Trophoblast cell (in vitro differentiated cells and primary cell): Measurements from ENCODE around the gene FTH1.

Source experiments
- DNase-seq, 2 donors: peaks; one replicate each; pipeline ENCODE4 v3.0.0-alpha.2; 2016
- H2AFZ ChIP-seq: 2 replicates; pipeline ENCODE4 v1.6.1; 2013; ENCODE audit warnings: low read length, moderate library complexity, mild to moderate bottlenecking; ENCODE audit not compliant: insufficient read depth, poor library complexity
- H2AK5ac ChIP-seq: 2 replicates; pipeline ENCODE4 v1.6.1; 2013; ENCODE audit warnings: mild to moderate bottlenecking, low read length
- H2BK120ac ChIP-seq: 2 replicates; pipeline ENCODE4 v1.6.1; 2013; ENCODE audit warnings: low read length, mild to moderate bottlenecking, moderate library complexity; ENCODE audit not compliant: insufficient read depth, poor library complexity
- H2BK12ac ChIP-seq: 2 replicates; pipeline ENCODE4 v1.6.1; 2013; ENCODE audit warnings: mild to moderate bottlenecking, low read length, moderate library complexity
- H2BK5ac ChIP-seq: 2 replicates; pipeline ENCODE4 v1.6.1; 2013; ENCODE audit warnings: low read length, low read depth, moderate library complexity, mild to moderate bottlenecking; ENCODE audit not compliant: poor library complexity
- H3K14ac ChIP-seq: 2 replicates; pipeline ENCODE4 v1.6.1; 2013; ENCODE audit warnings: mild to moderate bottlenecking, low read length
- H3K18ac ChIP-seq: 2 replicates; pipeline ENCODE4 v1.6.1; 2013; ENCODE audit warnings: mild to moderate bottlenecking, low read length
- H3K23ac ChIP-seq: 2 replicates; pipeline ENCODE4 v1.6.1; 2013; ENCODE audit warnings: low read length
- H3K27ac ChIP-seq: 2 replicates; pipeline ENCODE4 v1.5.1; 2013; ENCODE audit warnings: low read depth, mild to moderate bottlenecking, inconsistent platforms, low read length, moderate library complexity
- H3K27me3 ChIP-seq: 2 replicates; pipeline ENCODE4 v1.6.1; 2013; ENCODE audit warnings: inconsistent platforms, mild to moderate bottlenecking, low read length, moderate library complexity; ENCODE audit not compliant: insufficient read depth
- H3K36me3 ChIP-seq, 2 experiments: 1 replicate in 1 of 2; 2 replicates in 1 of 2; pipeline ENCODE4 v1.6.1; 2013; ENCODE audit warnings: low read length in 2 of 2, mild to moderate bottlenecking in 2 of 2, moderate library complexity in 1 of 2; ENCODE audit not compliant: insufficient read depth in 2 of 2, control insufficient read depth in 1 of 2
- H3K4ac ChIP-seq: 2 replicates; pipeline ENCODE4 v1.6.1; 2013; ENCODE audit warnings: low read depth, mild to moderate bottlenecking, low read length, moderate library complexity
- H3K4me1 ChIP-seq, 2 experiments: 1 replicate in 1 of 2; 2 replicates in 1 of 2; pipeline ENCODE4 v1.6.1; 2013; ENCODE audit warnings: low read length in 2 of 2, mild to moderate bottlenecking in 2 of 2, moderate library complexity in 1 of 2; ENCODE audit not compliant: insufficient read depth in 2 of 2, control insufficient read depth in 1 of 2
- H3K4me2 ChIP-seq: 2 replicates; pipeline ENCODE4 v1.6.1; 2013; ENCODE audit warnings: inconsistent platforms, mild to moderate bottlenecking, low read length, moderate library complexity
- H3K4me3 ChIP-seq: 2 replicates; pipeline ENCODE4 v1.5.1; 2013; ENCODE audit warnings: mild to moderate bottlenecking, low read depth, low read length, inconsistent platforms
- H3K79me1 ChIP-seq: one replicate; pipeline ENCODE4 v1.6.1; 2013; ENCODE audit warnings: low read length
- H3K79me2 ChIP-seq: 2 replicates; pipeline ENCODE4 v1.6.1; 2013; ENCODE audit warnings: low read length, mild to moderate bottlenecking; ENCODE audit not compliant: control insufficient read depth, insufficient read depth, poor library complexity
- H3K9ac ChIP-seq: 2 replicates; pipeline ENCODE4 v1.6.1; 2013; ENCODE audit warnings: mild to moderate bottlenecking, low read length
- H3K9me3 ChIP-seq: 2 replicates; pipeline ENCODE4 v1.6.1; 2013; ENCODE audit warnings: low read depth, mild to moderate bottlenecking, control low read depth, inconsistent platforms, low read length; ENCODE audit not compliant: insufficient read depth
- H4K12ac ChIP-seq: 2 replicates; pipeline ENCODE4 v1.6.1; 2013; ENCODE audit warnings: low read depth, mild to moderate bottlenecking, low read length, moderate library complexity
- H4K8ac ChIP-seq: 2 replicates; pipeline ENCODE4 v1.6.1; 2013; ENCODE audit warnings: low read depth, mild to moderate bottlenecking, low read length, moderate library complexity
- H4K91ac ChIP-seq: one replicate; pipeline ENCODE4 v1.6.1; 2013; ENCODE audit warnings: low read depth, mild to moderate bottlenecking, low read length, moderate library complexity
- WGBS: extraction: QIAGEN DNeasy Blood & Tissue Kit; methylation state at CpG from one replicate; pipeline ENCODE4 v1.1.7; 2013; ENCODE audit warnings: missing lambda C conversion rate; ENCODE audit not compliant: insufficient read length, insufficient coverage; ENCODE audit errors: extremely low coverage; 5-methylcytosine and 5-hydroxymethylcytosine counted together

Gene FTH1

DNA sequence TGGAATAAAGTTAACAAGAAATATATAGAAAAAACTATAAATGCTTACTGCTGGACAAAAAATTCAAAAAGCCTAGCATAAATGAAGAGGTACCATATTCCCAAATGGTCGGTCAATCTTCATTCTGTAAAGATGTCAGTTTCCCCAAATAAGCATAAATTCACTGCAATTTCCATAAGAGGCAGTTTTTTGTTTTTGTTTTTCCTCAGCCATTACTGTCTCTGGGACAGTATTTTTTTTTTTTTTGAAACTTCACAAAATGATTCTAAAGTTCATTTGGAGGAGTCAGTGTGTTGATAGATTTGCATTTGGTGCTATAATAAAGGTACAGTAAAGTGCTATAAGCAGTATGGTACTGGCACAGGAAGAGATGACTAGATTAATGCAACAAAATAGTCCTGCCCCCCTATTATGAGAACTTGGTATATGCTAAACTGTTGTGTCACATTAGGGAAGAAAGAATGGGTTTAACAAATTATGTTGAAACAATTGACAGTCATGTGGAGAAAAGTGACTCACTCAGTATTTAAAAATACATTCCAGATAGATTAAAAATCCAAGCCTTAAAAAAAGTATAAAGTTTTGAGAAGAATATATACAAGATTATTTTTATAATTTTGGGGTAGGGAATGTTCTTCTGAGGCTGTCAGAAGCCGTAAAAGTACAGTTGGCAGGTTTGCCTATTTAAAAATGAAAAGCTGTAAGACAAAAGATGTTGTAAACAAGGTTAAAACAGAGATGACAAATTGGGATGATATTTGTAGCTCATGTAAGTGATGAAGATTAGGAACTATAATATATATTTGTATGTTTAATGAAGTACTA is 2.6 kb upstream of the FTH1 start:
- Histone ChIP-seq H3K18ac (no peak overlapping the region), H3K27ac (no peak overlapping the region), H2BK5ac (no peak overlapping the region), H2BK120ac (no peak overlapping the region), H3K4me2 (no peak overlapping the region), H3K4me3 (no peak overlapping the region), H4K12ac (no peak overlapping the region), H3K4me1 (peaks cover 32 to 42% of the 10 kb centered on the region in 2 experiments), H3K14ac (no peak overlapping the region), H3K4ac (no peak overlapping the region), H2AK5ac (no peak overlapping the region), H3K79me1 (peaks cover 48% of the 10 kb centered on the region), H3K27me3 (no peaks in the 10 kb centered on the region), H4K91ac (no peak overlapping the region), H3K36me3 (peaks cover 3 to 5% of the 10 kb centered on the region in 2 experiments), H2AFZ (no peak overlapping the region), H3K9ac (no peak overlapping the region), H2BK12ac (no peak overlapping the region), H3K9me3 (no peaks in the 10 kb centered on the region), H4K8ac (no peak overlapping the region), H3K79me2 (peaks cover 27% of the 10 kb centered on the region), H3K23ac (no peak overlapping the region)
- WGBS, result no CpG with 5 or more reads among the region's 2 CpGs
- DNase-seq, result peak; percentile 13 to 75

DNA sequence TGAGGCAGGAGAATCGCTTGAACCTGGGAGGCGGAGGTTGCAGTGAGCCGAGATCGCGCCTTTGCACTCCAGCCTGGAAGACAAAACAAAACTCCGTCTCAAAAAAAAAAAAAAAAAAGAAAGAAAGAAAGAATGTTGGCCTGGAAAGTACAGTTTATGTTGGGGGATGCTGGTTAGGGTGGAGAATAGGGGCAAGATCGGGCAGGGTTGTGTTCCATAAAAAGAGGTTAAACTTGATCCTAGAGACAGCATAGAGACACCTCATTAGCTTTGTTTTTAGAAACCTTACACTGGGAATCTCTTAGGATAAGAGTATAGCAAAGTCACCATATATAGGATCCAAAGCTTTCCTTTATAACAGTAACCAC is 1.9 kb upstream of the FTH1 start:
- WGBS, result no CpG with 5 or more reads among the region's 7 CpGs
- Histone ChIP-seq H3K79me2 (peaks cover 27% of the 10 kb centered on the region), H3K4me1 (peaks cover 32 to 40% of the 10 kb centered on the region in 2 experiments), H3K4me3 (no peak overlapping the region), H3K4ac (no peak overlapping the region), H3K27ac (no peak overlapping the region), H3K27me3 (no peaks in the 10 kb centered on the region), H2AK5ac (no peak overlapping the region), H3K9ac (no peak overlapping the region), H2BK12ac (no peak overlapping the region), H3K18ac (no peak overlapping the region), H2BK5ac (no peak overlapping the region), H3K23ac (no peak overlapping the region), H4K91ac (peak overlapping the region; percentile 4), H3K4me2 (no peak overlapping the region), H4K12ac (no peak overlapping the region), H3K36me3 (peaks cover 7 to 11% of the 10 kb centered on the region in 2 experiments), H3K9me3 (no peaks in the 10 kb centered on the region), H2BK120ac (no peak overlapping the region), H2AFZ (no peak overlapping the region), H3K14ac (no peak overlapping the region), H4K8ac (no peak overlapping the region), H3K79me1 (peaks cover 46% of the 10 kb centered on the region)
- DNase-seq, result peak; percentile 23 to 69

DNA sequence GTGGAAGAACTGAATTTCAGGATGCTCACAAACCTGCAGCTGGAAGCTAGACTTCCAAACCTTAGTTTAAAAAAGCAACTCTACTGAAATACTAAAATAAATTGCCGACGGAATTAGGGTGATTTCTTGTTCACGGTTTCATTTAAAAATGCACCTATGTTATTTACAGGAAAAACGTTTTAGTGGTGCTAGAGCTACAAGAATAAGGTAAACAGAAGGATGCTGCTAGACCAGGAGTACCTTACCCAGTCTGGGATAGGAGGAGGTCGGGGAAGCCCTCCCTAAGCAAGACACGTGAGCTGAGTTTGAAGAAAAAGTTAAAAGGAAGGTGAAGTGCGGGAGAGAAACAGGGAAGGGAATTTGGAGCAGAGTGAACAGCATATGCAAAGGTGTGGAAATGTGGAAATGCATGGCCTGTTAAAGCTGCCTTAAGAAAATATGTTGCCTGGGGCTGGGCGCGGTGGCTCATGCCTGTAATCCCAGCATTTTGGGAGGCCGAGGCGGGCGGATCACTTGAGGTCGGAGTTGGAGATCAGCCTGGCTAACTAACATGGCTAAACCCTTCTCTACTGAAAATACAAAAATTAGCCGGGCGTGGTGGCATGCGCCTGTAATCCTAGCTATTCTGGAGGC is 1.4 kb upstream of the FTH1 start:
- Histone ChIP-seq H3K4me2 (no peak overlapping the region), H3K14ac (peak overlapping the region; percentile 89), H2AK5ac (peak overlapping the region; percentile 67), H3K36me3 (peaks cover 9 to 13% of the 10 kb centered on the region in 2 experiments), H4K8ac (peak overlapping the region; percentile 98), H3K27ac (peak overlapping the region; percentile 92), H3K23ac (no peak overlapping the region), H2BK12ac (no peak overlapping the region), H4K91ac (peak overlapping the region; percentile 98), H4K12ac (no peak overlapping the region), H2BK5ac (no peak overlapping the region), H3K9ac (no peak overlapping the region), H3K4me3 (no peak overlapping the region), H2BK120ac (peak overlapping the region; percentile 98), H3K4me1 (peaks cover 31 to 37% of the 10 kb centered on the region in 2 experiments), H3K27me3 (no peaks in the 10 kb centered on the region), H3K9me3 (no peaks in the 10 kb centered on the region), H3K79me1 (peaks cover 43% of the 10 kb centered on the region), H3K18ac (peak overlapping the region; percentile 98), H2AFZ (no peak overlapping the region), H3K4ac (peak overlapping the region; percentile 82), H3K79me2 (peaks cover 27% of the 10 kb centered on the region)
- peak; percentile 95 to 96 for DNase-seq
- no CpG with 5 or more reads among the region's 16 CpGs for WGBS

DNA sequence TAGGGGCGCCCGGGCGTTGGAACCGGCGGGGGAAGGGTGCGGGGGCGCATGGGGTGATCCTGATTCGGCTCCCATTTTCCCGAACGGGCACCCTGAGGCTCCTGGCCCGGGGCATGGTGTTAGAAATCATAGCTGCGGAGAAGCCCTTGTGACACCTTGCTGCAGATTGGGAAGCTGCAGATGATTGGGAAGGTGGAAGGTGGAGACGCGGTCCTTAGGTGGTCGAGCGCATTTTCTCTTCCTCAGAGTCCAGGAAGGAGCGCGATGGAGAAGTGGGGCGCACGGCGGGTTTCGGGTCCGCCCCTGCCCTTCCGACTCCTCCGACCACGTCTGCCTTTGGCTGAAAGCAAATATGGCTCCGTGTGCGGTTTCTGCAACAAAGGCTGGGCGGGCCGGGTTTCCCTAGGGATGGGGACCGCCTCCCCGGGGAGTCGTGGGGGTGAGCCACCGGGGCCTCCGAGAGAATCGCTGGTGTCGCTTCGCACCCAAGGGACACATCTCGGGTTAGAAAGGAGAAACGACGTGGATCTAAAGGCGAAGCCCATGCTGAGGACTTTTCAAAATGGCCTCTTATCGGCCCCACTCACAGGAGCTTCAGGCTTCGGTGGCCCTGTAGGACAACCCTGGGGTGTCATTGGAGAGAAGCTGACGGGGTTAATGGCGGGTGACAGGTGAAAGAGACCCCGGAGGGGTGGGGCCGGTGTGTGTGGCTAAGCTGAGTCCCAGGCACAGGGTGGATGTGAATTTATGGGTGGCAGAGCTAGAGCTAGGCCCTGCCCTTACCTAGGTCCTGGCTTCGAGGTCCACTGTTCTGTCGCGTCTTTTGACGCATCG is 707 bp upstream of the FTH1 start:
- Histone ChIP-seq H2BK12ac (peak overlapping the region; percentile 81), H3K23ac (peak overlapping the region; percentile 7), H3K79me2 (peaks cover 23% of the 10 kb centered on the region), H4K12ac (peak overlapping the region; percentile 79), H3K9me3 (no peaks in the 10 kb centered on the region), H2AK5ac (peak overlapping the region; percentile 67), H3K18ac (peak overlapping the region; percentile 98), H3K4me1 (peaks cover 23 to 30% of the 10 kb centered on the region in 2 experiments), H2BK5ac (peak overlapping the region; percentile 95), H3K4me3 (peak overlapping the region; percentile 86), H3K36me3 (peaks cover 12 to 20% of the 10 kb centered on the region in 2 experiments), H4K91ac (peak overlapping the region; percentile 98), H3K79me1 (peaks cover 36% of the 10 kb centered on the region), H3K27me3 (no peaks in the 10 kb centered on the region), H3K14ac (peak overlapping the region; percentile 89), H4K8ac (peak overlapping the region; percentile 98), H3K9ac (peak overlapping the region; percentile 90), H3K27ac (peak overlapping the region; percentile 92), H2BK120ac (peak overlapping the region; percentile 98), H3K4ac (peak overlapping the region; percentile 82), H3K4me2 (peak overlapping the region; percentile 94), H2AFZ (peak overlapping the region; percentile 96)
- peak; percentile 22 to 32 for DNase-seq
- WGBS, result no CpG with 5 or more reads among the region's 53 CpGs
